ENCODE results near the gene AGTR2. TPM values are rescaled to one million over a fixed set of nuclear protein-coding genes. Genes with fewer than 3 reads are reported as not detected.
"Not testable (repeated sequence)": the region's sequence is repeated elsewhere in the genome, so short reads cannot be mapped to it uniquely, and the experiment has no call there.

AGTR2 gene
- total RNA-seq (not detected in 2 replicates), polyA plus RNA-seq (not detected in 2 replicates)

GRCh38 chrX:116170511-116170910 lies at the start of gene AGTR2:
Gene AGTR2 (plus strand): TSS chrX:116170744. CDS start chrX:116172281, 1,537 bp downstream.
- Histone ChIP-seq H3K4me3 (no peak within 1 kb of the TSS), H3K9me3 (ENCODE audit: low read depth) (no peaks in the 10 kb centered on the region), H3K27ac (no peak within 1 kb of the TSS), H3K36me3 (no peaks in the 10 kb centered on the region), H3K27me3 (no peaks in the 10 kb centered on the region), H3K4me1 (ENCODE audit: low read depth) (no peaks in the 10 kb centered on the region)
- DNase-seq (ENCODE audit: low read depth in 1 of 2, low spot score in 1 of 2): no peak
- no peak for TF ChIP-seq CTCF (IDR thresholded peaks at IDR 0.05; ENCODE audit: low read depth, low read length)

GRCh38 chrX:116135277-116135676 lies 35.3 kb upstream of the AGTR2 start:
- TF ChIP-seq CTCF (IDR thresholded peaks at IDR 0.05; ENCODE audit: low read depth, low read length): no peak
- H3K4me1 ChIP-seq (ENCODE audit: low read depth): no peaks in the 10 kb centered on the region
- H3K9me3 ChIP-seq (ENCODE audit: low read depth): no peaks in the 10 kb centered on the region
- H3K36me3 ChIP-seq: no peaks in the 10 kb centered on the region
- H3K4me3 ChIP-seq: no peak overlapping the region
- no peak overlapping the region for H3K27ac ChIP-seq
- no peaks in the 10 kb centered on the region for H3K27me3 ChIP-seq
- DNase-seq (ENCODE audit: low read depth in 1 of 2, low spot score in 1 of 2): no peak

GRCh38 chrX:116141270-116141669 lies 29.3 kb upstream of the AGTR2 start:
- not testable (repeated sequence) for H3K36me3 ChIP-seq; H3K27me3 ChIP-seq; H3K4me3 ChIP-seq; DNase-seq (ENCODE audit: low read depth in 1 of 2, low spot score in 1 of 2); H3K9me3 ChIP-seq (ENCODE audit: low read depth); H3K27ac ChIP-seq; H3K4me1 ChIP-seq (ENCODE audit: low read depth)

- DNase-seq (ENCODE audit: low read depth in 1 of 2, low spot score in 1 of 2): no peak
- no peak for TF ChIP-seq CTCF (IDR thresholded peaks at IDR 0.05; ENCODE audit: low read depth, low read length)
- no peaks in the 10 kb centered on the region for H3K27me3 ChIP-seq
- H3K9me3 ChIP-seq (ENCODE audit: low read depth): no peaks in the 10 kb centered on the region
- H3K4me1 ChIP-seq (ENCODE audit: low read depth): no peaks in the 10 kb centered on the region
- no peak overlapping the region for H3K27ac ChIP-seq
- H3K36me3 ChIP-seq: no peaks in the 10 kb centered on the region
- H3K4me3 ChIP-seq: no peak overlapping the region
These were observed 27.6 kb upstream of the AGTR2 start for GRCh38 chrX:116142976-116143375.

- H3K36me3 ChIP-seq: no peaks in the 10 kb centered on the region
- no peak for TF ChIP-seq CTCF (IDR thresholded peaks at IDR 0.05; ENCODE audit: low read depth, low read length)
- H3K27me3 ChIP-seq: no peaks in the 10 kb centered on the region
- no peaks in the 10 kb centered on the region for H3K4me1 ChIP-seq (ENCODE audit: low read depth)
- no peaks in the 10 kb centered on the region for H3K9me3 ChIP-seq (ENCODE audit: low read depth)
- no peak overlapping the region for H3K4me3 ChIP-seq
- no peak overlapping the region for H3K27ac ChIP-seq
- DNase-seq (ENCODE audit: low read depth in 1 of 2, low spot score in 1 of 2): no peak
These were observed 2.4 kb downstream of the AGTR2 start for GRCh38 chrX:116172976-116173375.

- H3K27ac ChIP-seq: no peak overlapping the region
- H3K9me3 ChIP-seq (ENCODE audit: low read depth): no peaks in the 10 kb centered on the region
- TF ChIP-seq CTCF (IDR thresholded peaks at IDR 0.05; ENCODE audit: low read depth, low read length): no peak
These were observed 10.8 kb downstream of the AGTR2 start for GRCh38 chrX:116181300-116181699.

More at GRCh38 chrX:116181300-116181699, 10.8 kb downstream of the AGTR2 start:
- H3K4me3 ChIP-seq: no peak overlapping the region
- DNase-seq (ENCODE audit: low read depth in 1 of 2, low spot score in 1 of 2): no peak
- no peaks in the 10 kb centered on the region for H3K4me1 ChIP-seq (ENCODE audit: low read depth)
- no peaks in the 10 kb centered on the region for H3K27me3 ChIP-seq
- no peaks in the 10 kb centered on the region for H3K36me3 ChIP-seq

All from cardiac muscle cell (in vitro differentiated cells and primary cell).